IMR-90 (cell line): ENCODE data around the gene SORL1. TPM values are rescaled to one million over a fixed set of nuclear protein-coding genes. Genes with fewer than 3 reads are reported as not detected.

Experiments
- ATAC-seq: fragments of 200-7000 bp; cut with Tn5 transposase; 2 replicates; pipeline ENCODE4 v1.9.1; 2020; ENCODE audit warnings: low read depth, mild to moderate bottlenecking, moderate library complexity
- BruUV-seq: library from RNA; stranded (reverse); fragments of 400-500 nt; replicated peaks from 2 replicates; lab custom pipeline; 2021; lab: Mats Ljungman, UMichigan
- CTCF ChIA-PET: fragments of 300-600 bp; formaldehyde crosslinking; extraction: SDS; loops from one replicate; lab custom pipeline; 2021; ENCODE audit warnings: antibody characterized with exemption; lab: Yijun Ruan, JAX
- POLR2A ChIA-PET: fragments of 300-600 bp; sonication (Branson Sonifier 250); formaldehyde crosslinking; loops from one replicate; lab custom pipeline; 2022; ENCODE audit warnings: antibody characterized with exemption; ENCODE audit not compliant: unreplicated experiment; lab: Charles Lee
- DNase-seq: peaks from one replicate; pipeline ENCODE4 v3.0.0; 2013
- H2AFZ ChIP-seq: replicated peaks from 2 replicates; pipeline ENCODE3; 2013; ENCODE audit warnings: low read length, mild to moderate bottlenecking; ENCODE audit not compliant: poor library complexity
- H2AK5ac ChIP-seq: 2 replicates; pipeline ENCODE4 v1.6.1; 2013; ENCODE audit warnings: low read depth, low read length, inconsistent platforms
- H2AK9ac ChIP-seq: replicated peaks from 2 replicates; pipeline ENCODE3; 2013; ENCODE audit warnings: mild to moderate bottlenecking, low read depth, low read length, moderate library complexity; ENCODE audit not compliant: poor library complexity
- H2BK120ac ChIP-seq: 2 replicates; pipeline ENCODE4 v1.6.1; 2013; ENCODE audit warnings: low read depth, low read length, inconsistent platforms
- H2BK15ac ChIP-seq: 3 replicates; pipeline ENCODE4 v1.6.1; 2013; ENCODE audit warnings: low read depth, low read length, inconsistent platforms
- H2BK20ac ChIP-seq: 2 replicates; pipeline ENCODE4 v1.6.1; 2013; ENCODE audit warnings: low read depth, mild to moderate bottlenecking, inconsistent platforms, low read length, moderate library complexity
- H2BK5ac ChIP-seq: 2 replicates; pipeline ENCODE4 v1.6.1; 2013; ENCODE audit warnings: mild to moderate bottlenecking, low read depth, low read length, inconsistent platforms; ENCODE audit not compliant: poor library complexity, severe bottlenecking
- H3K14ac ChIP-seq: replicated peaks from 2 replicates; pipeline ENCODE4 v1.6.1; 2013; ENCODE audit warnings: low read depth, low read length, inconsistent platforms
- H3K18ac ChIP-seq: 2 replicates; pipeline ENCODE4 v1.6.1; 2013; ENCODE audit warnings: low read depth, low read length, control low read depth
- H3K23ac ChIP-seq: 2 replicates; pipeline ENCODE4 v1.6.1; 2013; ENCODE audit warnings: low read depth, low read length, inconsistent platforms
- H3K27ac ChIP-seq: 2 replicates; pipeline ENCODE4 v1.5.1; 2013; ENCODE audit warnings: mild to moderate bottlenecking, control low read depth, low read length; ENCODE audit not compliant: insufficient read depth
- H3K27me3 ChIP-seq: 2 replicates; pipeline ENCODE4 v1.6.1; 2013; ENCODE audit warnings: low read length; ENCODE audit not compliant: control insufficient read depth, insufficient read depth
- H3K36me3 ChIP-seq: 2 replicates; pipeline ENCODE4 v1.6.1; 2013; ENCODE audit warnings: low read length, mixed read lengths; ENCODE audit not compliant: control insufficient read depth, insufficient read depth
- H3K4ac ChIP-seq: 2 replicates; pipeline ENCODE4 v1.6.1; 2013; ENCODE audit warnings: low read depth, low read length, inconsistent platforms
- H3K4me1 ChIP-seq: 2 replicates; pipeline ENCODE4 v1.6.1; 2013; ENCODE audit warnings: low read length, mixed read lengths; ENCODE audit not compliant: control insufficient read depth, insufficient read depth
- H3K4me2 ChIP-seq: 2 replicates; pipeline ENCODE4 v1.6.1; 2013; ENCODE audit warnings: low read depth, mild to moderate bottlenecking, control low read depth, low read length, moderate library complexity
- H3K4me3 ChIP-seq: 2 replicates; pipeline ENCODE4 v1.5.1; 2013; ENCODE audit warnings: low read depth, mild to moderate bottlenecking, control low read depth, low read length, moderate library complexity; ENCODE audit not compliant: insufficient read depth
- H3K56ac ChIP-seq: 2 replicates; pipeline ENCODE4 v1.6.1; 2013; ENCODE audit warnings: low read length, inconsistent platforms; ENCODE audit not compliant: insufficient read depth; ENCODE audit errors: extremely low read depth
- H3K79me1 ChIP-seq, 2 experiments: 2 replicates each; pipeline ENCODE4 v1.6.1; 2013; ENCODE audit warnings: low read length in 2 of 2, inconsistent platforms in 1 of 2, low read depth in 1 of 2
- H3K9ac ChIP-seq: 2 replicates; pipeline ENCODE4 v1.6.1; 2013; ENCODE audit warnings: low read depth, low read length, control low read depth
- H3K9me1 ChIP-seq: 2 replicates; pipeline ENCODE4 v1.6.1; 2013; ENCODE audit warnings: low read length, inconsistent platforms; ENCODE audit not compliant: insufficient read depth
- H3K9me3 ChIP-seq: 2 replicates; pipeline ENCODE4 v1.6.1; 2013; ENCODE audit warnings: low read length; ENCODE audit not compliant: control insufficient read depth, insufficient read depth
- H4K20me1 ChIP-seq: 2 replicates; pipeline ENCODE4 v1.6.1; 2013; ENCODE audit warnings: low read length, inconsistent platforms; ENCODE audit not compliant: insufficient read depth
- H4K5ac ChIP-seq: 2 replicates; pipeline ENCODE4 v1.6.1; 2013; ENCODE audit warnings: mild to moderate bottlenecking, low read depth, low read length, control low read depth
- H4K8ac ChIP-seq, 2 experiments: 2 replicates each; pipeline ENCODE4 v1.6.1; 2013; ENCODE audit warnings: low read depth in 2 of 2, low read length in 2 of 2, control low read depth in 1 of 2, inconsistent platforms in 1 of 2
- H4K91ac ChIP-seq: 2 replicates; pipeline ENCODE4 v1.6.1; 2013; ENCODE audit warnings: low read depth, low read length, inconsistent platforms; ENCODE audit not compliant: insufficient read depth
- BHLHE40 ChIP-seq: fragments of 150-350 bp; IDR thresholded peaks from 2 replicates; pipeline ENCODE4 v1.6.1; 2016; ENCODE audit warnings: mild to moderate bottlenecking, low read depth, low read length
- CTCF ChIP-seq: conservative IDR thresholded peaks from 2 replicates; pipeline ENCODE4 v1.5.1; 2012; ENCODE audit warnings: mild to moderate bottlenecking, low read depth, low read length, improper control_type of control experiment
- MAFK ChIP-seq: IDR thresholded peaks from 2 replicates; pipeline ENCODE4 v1.6.1; 2012; ENCODE audit warnings: low read depth, low read length, improper control_type of control experiment
- RAD21 ChIP-seq: IDR thresholded peaks from 2 replicates; pipeline ENCODE4 v1.6.1; 2012; ENCODE audit warnings: low read length, improper control_type of control experiment
- SMC3 ChIP-seq: fragments of 150-350 bp; IDR thresholded peaks from 2 replicates; pipeline ENCODE4 v1.6.1; 2016; ENCODE audit warnings: low read depth, mild to moderate bottlenecking, antibody characterized with exemption, low read length, moderate library complexity
- WGBS, 2 experiments: methylation state at CpG; one replicate each; pipeline versions ENCODE4 v1.1.5 to v1.1.7; 2013; ENCODE audit warnings: missing lambda C conversion rate in 2 of 2; ENCODE audit not compliant: insufficient read length in 1 of 2; ENCODE audit errors: extremely low coverage in 2 of 2; 5-methylcytosine and 5-hydroxymethylcytosine counted together
- dilution Hi-C: fragments of 300-500 bp; cut with HindIII; formaldehyde crosslinking; loops from one replicate; pipeline ENCODE4 v1.14.3; 2018; ENCODE audit warnings: low sequenced_read_pairs; ENCODE audit not compliant: unreplicated experiment
- in situ Hi-C: fragments of 300-500 bp; cut with MboI; formaldehyde crosslinking; loops from 3 replicates; pipeline ENCODE4 v1.14.3; 2019; ENCODE audit warnings: low sequenced_read_pairs, inconsistent platforms, mixed read lengths
- intact Hi-C: fragments of 100-400 bp; cut with micrococcal nuclease; formaldehyde crosslinking; loops from 2 replicates; pipeline ENCODE4 v1.10.0; 2022
- polyA plus RNA-seq, 3 experiments: library from polyadenylated mRNA; depleted of rRNA; stranded (reverse); fragments of >200 nt; gene quantifications; 2 replicates each; pipeline ENCODE4 v1.2.3, GENCODE V29; 2012; ENCODE audit warnings: low replicate concordance in 1 of 3
- total RNA-seq: library from RNA; depleted of rRNA; stranded (reverse); fragments of >200 nt; gene quantifications from 2 replicates; pipeline ENCODE4 v1.2.3, GENCODE V29; 2012
- TF ChIP-seq, protein P1 (sequence below): fragments of 150-350 bp; IDR thresholded peaks from 2 replicates; pipeline ENCODE4 v1.6.1; 2017; ENCODE audit warnings: mild to moderate bottlenecking, antibody characterized with exemption, low read length, low read depth

Gene SORL1
- total and polyA plus RNA-seq, 2 of the 4 experiments (the other 2 are of a cell fraction) = 1.0 to 2.0 TPM

- no peak overlapping the region for H2BK20ac ChIP-seq
- no peaks in the 10 kb centered on the region for H3K9me3 ChIP-seq
- no peak overlapping the region for H3K18ac ChIP-seq
- no peak overlapping the region for H2BK5ac ChIP-seq
- H2AK5ac ChIP-seq = no peak overlapping the region
- H2BK120ac ChIP-seq = no peak overlapping the region
- H3K9me1 ChIP-seq = no peaks in the 10 kb centered on the region
- H3K36me3 ChIP-seq = no peaks in the 10 kb centered on the region
- no peak overlapping the region for H4K8ac ChIP-seq
- H3K9ac ChIP-seq = no peak overlapping the region
- ATAC-seq (no peak), DNase-seq (no peak)
- H2AK9ac ChIP-seq = no peak overlapping the region
- H3K27me3 ChIP-seq = peaks cover 5% of the 10 kb centered on the region
- H3K4ac ChIP-seq = no peak overlapping the region
- H2BK15ac ChIP-seq = no peak overlapping the region
- ChIA-PET POLR2A (no interaction called here), CTCF (no interaction called here)
- no TSS peak for BruUV-seq
- no peak overlapping the region for H3K56ac ChIP-seq
- H4K91ac ChIP-seq = no peak overlapping the region
- 53% methylated on average over 2 of the region's 7 CpGs; no CpG with 5 or more reads in 1 of the 2 experiments for WGBS, 2 experiments
- in situ Hi-C loops = no loop called here
- TF ChIP-seq, protein P1, sequence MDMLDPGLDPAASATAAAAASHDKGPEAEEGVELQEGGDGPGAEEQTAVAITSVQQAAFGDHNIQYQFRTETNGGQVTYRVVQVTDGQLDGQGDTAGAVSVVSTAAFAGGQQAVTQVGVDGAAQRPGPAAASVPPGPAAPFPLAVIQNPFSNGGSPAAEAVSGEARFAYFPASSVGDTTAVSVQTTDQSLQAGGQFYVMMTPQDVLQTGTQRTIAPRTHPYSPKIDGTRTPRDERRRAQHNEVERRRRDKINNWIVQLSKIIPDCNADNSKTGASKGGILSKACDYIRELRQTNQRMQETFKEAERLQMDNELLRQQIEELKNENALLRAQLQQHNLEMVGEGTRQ = no peak
- TF ChIP-seq BHLHE40 = no peak
- TF ChIP-seq RAD21 = no peak
- TF ChIP-seq MAFK = no peak
- TF ChIP-seq CTCF = no peak
- TF ChIP-seq SMC3 = no peak
- H4K5ac ChIP-seq = no peak overlapping the region
- dilution Hi-C loops = no loop called here
- no peak overlapping the region for H3K27ac ChIP-seq
- H2AFZ ChIP-seq = no peak overlapping the region
- H3K4me2 ChIP-seq = no peak overlapping the region
- no peaks in the 10 kb centered on the region for H4K20me1 ChIP-seq
- H3K23ac ChIP-seq = no peak overlapping the region
- intact Hi-C loops = no loop called here
- no peaks in the 10 kb centered on the region for H3K79me1 ChIP-seq
- H3K4me1 ChIP-seq = no peaks in the 10 kb centered on the region; the same call in 1 of the 2 replicates
- H3K4me3 ChIP-seq = no peak overlapping the region
- no peak overlapping the region for H3K14ac ChIP-seq
These were observed 33.4 kb upstream of the SORL1 start for GRCh38 chr11:121418625-121419114.
